HG02970 (cell line): ENCODE measurements around the gene OR5J2.
"Not testable (repeated sequence)": the region's sequence is repeated elsewhere in the genome, so short reads cannot be mapped to it uniquely, and the experiment has no call there.

Experiments
- ATAC-seq: cut with Tn5 transposase; IDR thresholded peaks from one replicate; pipeline ENCODE4 v1.9.1; 2021; ENCODE audit warnings: mild to moderate bottlenecking, moderate library complexity, moderate number of reproducible peaks; ENCODE audit not compliant: unreplicated experiment, low FRiP score

Gene OR5J2

DNA sequence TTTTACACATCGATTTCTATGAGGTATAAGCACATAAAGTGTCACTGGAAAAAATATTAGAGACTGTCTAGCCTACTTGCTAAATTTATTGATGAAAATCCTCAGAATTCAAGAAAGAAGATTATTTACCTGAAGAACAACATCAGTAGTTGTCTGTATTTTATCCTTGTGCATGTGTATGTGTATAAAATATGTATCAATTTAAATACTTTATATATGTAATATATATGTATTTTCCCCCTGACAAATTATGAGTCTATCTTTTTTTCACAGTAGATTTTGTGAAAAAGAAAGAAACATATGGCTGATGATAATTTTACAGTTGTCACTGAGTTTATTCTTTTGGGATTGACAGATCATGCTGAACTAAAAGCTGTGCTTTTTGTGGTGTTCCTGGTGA lies at the start of gene OR5J2:
OR5J2 (plus strand) TSS at position 301 of the 400 bp plus-strand sequence; CDS start at position 301, 0 bp downstream.
- ATAC-seq: no peak

- ATAC-seq: no peak
Observed at GRCh38 chr11:56140151-56140661, 36.2 kb upstream of the OR5J2 start, which contains the start of gene OR8J3. TSS of gene OR8J3 (minus strand) at chr11:56140201. CDS start at chr11:56137718, 2,483 bp downstream.

GRCh38 chr11:56143681-56144080 lies 32.7 kb upstream of the OR5J2 start:
- not testable (repeated sequence) for ATAC-seq

DNA sequence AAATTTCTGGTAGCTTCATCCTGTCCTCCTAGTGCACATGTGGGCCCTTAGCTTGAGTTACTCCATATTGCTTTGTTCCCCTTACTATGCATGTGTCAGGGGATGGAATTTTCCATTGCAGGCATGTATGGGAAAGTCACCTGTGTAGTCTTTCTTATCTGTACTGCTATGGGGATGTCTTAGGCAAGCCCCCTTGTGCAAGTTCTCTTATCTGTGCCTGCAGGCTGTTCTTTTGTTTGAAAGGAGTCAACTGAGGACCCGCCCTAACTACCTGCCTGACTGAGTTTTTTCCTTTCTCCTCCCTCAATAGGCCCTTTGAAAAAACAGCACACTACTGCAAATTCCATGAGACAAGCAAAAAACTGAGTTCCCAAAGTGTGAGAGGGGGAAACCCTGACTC lies 25.0 kb upstream of the OR5J2 start:
- no peak for ATAC-seq

DNA sequence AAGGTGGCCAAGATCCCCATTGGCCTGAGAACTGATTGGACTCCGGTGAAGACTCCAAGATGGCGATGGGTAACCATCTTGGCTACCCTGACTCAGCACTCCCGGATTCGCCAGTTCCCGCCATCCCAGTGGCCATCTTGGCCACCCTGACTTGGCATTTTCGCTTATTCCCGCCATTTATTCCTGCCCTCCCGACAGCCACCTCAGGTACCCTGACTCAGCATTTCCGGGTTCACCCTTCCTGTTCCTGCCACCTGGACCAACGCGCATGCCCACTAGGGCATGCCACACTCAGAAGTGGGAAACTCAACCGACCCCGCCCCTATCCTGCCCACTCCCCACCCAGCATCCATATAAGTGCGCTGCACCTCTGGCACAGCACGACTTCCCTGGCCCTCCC lies 24.1 kb upstream of the OR5J2 start:
- no peak for ATAC-seq

DNA sequence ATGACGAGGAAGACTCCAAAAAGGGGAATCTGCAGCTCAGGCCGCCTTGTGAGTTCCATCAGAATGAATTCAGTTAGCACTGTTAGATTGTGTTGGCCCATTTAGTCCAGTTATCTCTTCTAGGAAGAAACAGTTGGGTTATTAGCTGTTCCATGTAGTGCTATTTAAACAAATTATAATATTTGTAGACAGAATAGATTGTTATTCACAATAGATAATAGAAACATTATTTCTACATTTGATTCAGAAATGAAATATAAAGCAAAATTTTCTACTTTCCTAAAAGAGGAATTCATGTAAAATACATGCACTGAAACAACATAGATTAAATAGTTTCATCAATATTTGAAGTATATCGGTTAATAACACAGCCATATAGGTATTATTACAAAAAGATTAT lies 16.2 kb upstream of the OR5J2 start, which contains the start of gene OR8K5:
OR8K5 (minus strand) TSS at position 101 of the 400 bp plus-strand sequence; CDS start at position 101, 0 bp downstream.
- ATAC-seq: no peak

GRCh38 chr11:56163804-56164203 lies 12.6 kb upstream of the OR5J2 start:
- no peak for ATAC-seq

- ATAC-seq: no peak
Observed at GRCh38 chr11:56172256-56172830, 4.1 kb upstream of the OR5J2 start.

GRCh38 chr11:56183459-56183858 lies 7.0 kb downstream of the OR5J2 start:
- no peak for ATAC-seq

DNA sequence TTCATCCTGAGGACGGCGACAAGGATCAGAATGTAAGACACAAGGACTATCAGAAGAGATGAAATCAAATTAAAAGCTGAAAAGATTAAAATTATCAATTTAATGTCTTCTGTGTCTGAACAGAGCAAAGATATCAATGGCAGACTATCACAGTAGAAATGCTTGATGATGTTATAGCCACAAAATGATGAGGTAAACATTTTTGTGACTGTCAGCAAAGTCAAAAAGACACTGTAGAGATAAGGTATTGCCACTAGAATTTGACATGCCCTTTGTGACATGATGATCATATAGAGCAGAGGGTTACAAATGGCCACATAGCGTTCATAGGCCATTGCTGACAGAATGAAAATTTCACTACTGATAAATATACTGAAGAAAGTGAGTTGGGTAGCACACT lies 12.2 kb downstream of the OR5J2 start:
- ATAC-seq: no peak

DNA sequence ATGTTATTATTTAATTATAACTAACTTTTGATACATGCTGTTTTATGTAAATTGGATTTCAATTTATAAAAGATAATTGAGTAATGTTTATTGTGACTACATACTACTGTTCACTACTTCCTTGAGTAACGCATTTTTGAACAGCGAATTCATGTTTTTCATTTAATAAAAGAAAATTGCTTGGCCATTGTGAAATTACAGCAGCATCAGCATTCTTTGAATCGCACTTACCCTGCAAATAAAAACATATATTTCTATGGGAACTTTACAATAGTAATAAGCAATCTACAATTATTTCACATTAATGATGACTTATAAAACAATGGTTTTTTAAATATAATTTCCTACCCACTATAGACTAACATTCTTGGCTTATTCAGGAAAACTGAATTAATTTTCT lies 20.3 kb downstream of the OR5J2 start:
- ATAC-seq: no peak

DNA sequence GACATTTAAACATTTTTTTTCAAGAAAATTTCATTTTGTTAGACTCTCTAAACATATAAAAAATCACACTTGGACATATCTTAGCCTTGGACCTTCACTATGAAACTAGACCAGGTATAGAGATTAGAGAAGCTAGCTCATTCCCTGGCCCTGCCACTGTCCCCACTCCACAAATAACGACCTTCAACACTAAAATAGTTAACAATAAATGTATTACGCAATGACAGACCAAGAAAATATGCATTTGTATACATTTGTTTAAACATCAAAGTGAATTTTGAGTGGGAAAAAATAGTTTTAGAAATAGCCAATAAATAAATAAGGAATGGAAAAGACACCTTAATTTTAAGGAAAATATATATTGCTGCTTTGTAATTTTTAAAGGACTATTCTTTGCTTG lies 20.9 kb downstream of the OR5J2 start:
- no peak for ATAC-seq

- ATAC-seq: no peak
Observed at GRCh38 chr11:56207790-56208189, 31.4 kb downstream of the OR5J2 start.

GRCh38 chr11:56214537-56214936 lies 38.1 kb downstream of the OR5J2 start:
- ATAC-seq: no peak

DNA sequence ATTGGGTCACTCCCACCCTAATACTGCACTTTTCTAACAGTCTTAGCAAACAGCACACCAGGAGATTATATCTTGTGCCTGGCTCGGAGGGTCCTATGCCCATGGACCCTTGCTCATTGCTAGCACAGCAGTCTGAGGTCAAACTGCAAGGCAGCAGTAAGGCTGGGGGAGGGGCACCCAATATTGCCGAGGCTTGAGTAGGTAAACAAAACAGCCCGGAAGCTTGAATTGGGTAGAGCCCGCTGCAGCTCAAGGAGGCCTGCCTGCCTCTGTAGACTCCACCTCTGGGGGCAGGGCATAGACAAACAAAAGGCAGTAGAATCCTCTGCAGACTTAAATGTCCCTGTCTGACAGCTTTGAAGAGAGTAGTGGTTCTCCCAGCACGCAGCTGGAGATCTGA lies 43.3 kb downstream of the OR5J2 start:
- not testable (repeated sequence) for ATAC-seq
